Esophagus muscularis mucosa (tissue), 3 donors: ENCODE data around the gene NUP85.

ENCODE experiments used
- CTCF ChIP-seq, 3 experiments: fragments of 200-600 bp in 2 of 3; fragments of 450-650 bp in 1 of 3; sonication (generic) in 2 of 3; IDR thresholded peaks; one replicate each; pipeline ENCODE4 v1.5.1; 2017 to 2019; ENCODE audit warnings: antibody characterized with exemption in 3 of 3, mild to moderate bottlenecking in 2 of 3, moderate library complexity in 1 of 3
- EP300 ChIP-seq: sonication (generic); formaldehyde crosslinking; IDR thresholded peaks from one replicate; pipeline ENCODE4 v1.6.1; 2017; ENCODE audit warnings: antibody characterized with exemption

- TF ChIP-seq CTCF (IDR thresholded peaks at IDR 0.05) (no peak), EP300 (no peak)
Observed at GRCh38 chr17:75163074-75163473, 42.4 kb upstream of the NUP85 start.
